ENCODE measurements around the gene IFNGR1.

IFNGR1 gene

DNA sequence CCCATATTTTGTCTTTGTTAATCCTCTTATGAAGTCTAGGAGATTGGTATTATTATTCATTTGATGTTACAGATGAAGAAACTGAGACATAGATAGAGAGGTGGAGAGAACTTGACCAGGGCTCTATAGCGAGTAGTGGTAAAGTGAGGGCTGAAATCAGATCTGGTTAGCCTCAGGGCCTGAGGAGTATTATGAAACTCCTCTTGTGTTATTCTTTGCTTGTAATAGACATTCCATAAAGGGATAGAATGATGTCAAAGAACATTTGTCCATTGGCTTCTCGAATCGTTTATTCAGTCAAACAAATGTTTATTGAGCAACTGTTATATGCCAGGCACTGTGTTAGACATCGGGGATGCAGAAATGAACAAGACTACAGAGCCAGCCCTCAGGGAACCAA is 45.7 kb downstream of the IFNGR1 start, which contains the start of gene IL22RA2:
Gene IL22RA2, minus strand, starts transcription at position 144 of the 400 bp plus-strand sequence. CDS start 11,895 bp downstream, outside the sequence.
- no peak for DNase-seq

DNA sequence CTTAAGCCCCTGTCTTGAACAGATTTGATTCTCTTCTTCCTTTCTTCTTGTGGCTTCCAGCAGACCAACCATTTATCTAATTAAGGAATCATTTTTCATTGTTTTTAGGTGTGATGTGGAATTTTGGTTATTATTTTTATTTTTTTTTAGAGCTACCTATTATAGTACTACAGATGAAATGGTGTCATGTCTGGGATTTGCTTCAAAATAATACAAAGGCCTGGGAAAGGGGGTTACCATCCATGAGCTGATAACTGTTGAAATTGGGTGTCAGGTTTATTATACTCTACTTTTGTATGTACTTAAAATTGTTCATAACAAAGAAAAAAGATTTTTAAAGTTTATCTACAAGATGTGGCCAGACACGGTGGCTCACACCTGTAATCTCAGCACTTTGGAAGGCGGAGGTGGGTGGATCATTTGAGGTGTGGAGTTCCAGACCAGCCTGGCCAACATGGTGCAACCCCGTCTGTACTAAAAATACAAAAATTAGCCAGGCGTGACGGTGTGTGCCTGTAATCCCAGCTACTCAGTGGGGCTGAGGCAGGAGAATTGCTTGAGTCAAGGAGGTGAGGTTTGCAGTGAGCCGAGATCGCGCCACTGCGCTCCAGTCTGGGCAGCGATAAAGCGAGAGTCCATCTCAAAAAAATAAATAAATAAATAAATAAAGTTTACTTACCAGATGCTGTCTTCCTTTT is 46.3 kb downstream of the IFNGR1 start:
- DNase-seq: no peak

- DNase-seq: no peak
These were observed 47.1 kb downstream of the IFNGR1 start for GRCh38 chr6:137171824-137172733.

DNA sequence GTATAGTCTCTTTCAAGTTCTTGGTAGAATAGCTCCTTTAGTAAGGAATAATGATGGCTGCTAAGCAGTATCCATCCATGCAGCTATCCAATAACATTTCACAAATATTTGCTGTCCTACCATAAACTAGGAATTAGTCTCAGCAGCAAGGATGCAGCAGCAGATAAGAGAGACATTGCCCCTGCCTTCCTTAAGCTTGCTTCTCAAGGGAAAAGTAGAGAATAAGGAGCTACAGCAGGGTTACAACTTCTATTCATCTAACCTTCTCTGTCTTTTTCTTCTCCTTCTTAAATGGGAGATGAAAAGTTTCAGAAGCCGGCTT is 48.2 kb downstream of the IFNGR1 start:
- DNase-seq: no peak

DNA sequence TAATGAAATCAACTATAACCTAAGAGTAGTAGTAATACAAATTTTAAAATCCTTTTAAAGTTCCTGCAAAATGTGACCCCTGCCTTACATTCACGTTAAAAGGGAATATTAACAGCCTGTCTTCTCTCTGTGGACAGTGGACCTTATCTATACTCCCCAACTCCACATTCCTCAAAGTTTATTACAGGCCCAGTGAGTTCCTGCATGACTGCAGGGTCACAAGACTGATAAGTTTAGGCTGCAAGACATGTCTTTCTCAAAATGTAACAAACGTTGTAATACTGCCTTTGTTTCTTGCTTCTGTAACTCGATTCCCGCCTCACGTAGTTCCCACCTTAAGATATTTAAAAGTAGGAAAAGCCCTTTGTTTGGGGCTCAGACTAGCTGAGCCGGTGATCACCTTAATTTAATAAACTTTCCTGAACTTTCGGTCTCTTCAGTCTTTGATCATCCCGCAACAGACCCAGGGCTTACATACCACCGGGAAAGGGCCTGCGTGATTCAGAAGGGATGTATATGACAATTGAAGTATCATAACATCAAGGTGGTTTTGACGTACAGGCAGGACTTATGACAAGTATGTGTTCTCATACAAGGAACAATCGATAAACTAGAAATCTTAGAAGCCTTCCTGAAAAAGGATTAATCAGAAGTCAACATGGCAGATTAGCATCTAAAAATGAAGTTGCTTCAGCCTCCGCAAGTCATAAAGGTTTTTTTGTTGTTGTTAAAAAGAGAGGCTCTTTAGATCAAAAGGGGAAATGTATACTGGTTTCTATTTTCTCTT is 48.7 kb downstream of the IFNGR1 start:
- DNase-seq: no peak

GRCh38 chr6:137167702-137168377 is 51.3 kb downstream of the IFNGR1 start:
- DNase-seq: no peak

- DNase-seq: peak; percentile 73 to 83
These were observed 52.7 kb downstream of the IFNGR1 start for GRCh38 chr6:137166247-137167098.

DNA sequence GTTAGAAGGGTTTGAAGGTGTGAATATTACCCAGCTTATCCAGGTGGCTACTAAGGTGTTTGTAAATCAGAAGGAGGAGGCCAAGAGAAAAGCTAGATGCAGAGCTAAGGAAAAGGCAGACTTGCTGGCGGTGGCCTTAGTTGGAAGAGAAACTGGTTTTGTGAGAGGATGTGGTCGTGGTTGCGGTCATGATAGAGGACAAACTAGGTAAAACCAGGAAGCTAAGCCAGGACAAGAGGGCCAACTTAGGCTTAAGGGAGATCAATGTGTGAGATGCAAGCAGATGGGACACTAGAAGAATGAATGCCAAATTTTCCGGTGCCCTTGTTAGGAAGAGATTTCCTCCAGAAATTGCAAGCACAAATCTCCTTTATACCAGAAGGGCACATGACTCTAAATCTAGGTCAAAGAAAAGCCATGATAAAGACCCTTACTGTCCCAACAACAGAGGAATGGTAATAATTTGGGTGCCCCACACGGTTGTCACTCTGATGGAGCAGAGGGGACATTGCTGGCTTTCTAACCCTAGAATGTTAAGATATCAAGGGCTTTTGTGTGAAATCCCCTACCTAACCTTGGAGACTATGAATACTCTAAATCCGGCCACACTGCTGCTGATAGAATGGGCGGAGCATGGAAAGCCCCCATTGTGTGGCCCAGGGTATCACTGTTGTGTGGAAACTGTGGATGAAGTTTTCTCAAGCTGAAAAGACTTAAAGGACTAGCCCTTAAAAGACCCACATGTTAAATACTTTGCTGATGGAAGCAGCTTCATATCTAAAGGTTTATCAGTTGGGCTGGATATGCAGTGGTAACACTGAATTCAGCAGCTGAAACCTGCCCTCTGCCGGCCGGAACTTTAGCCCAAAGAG is 53.6 kb downstream of the IFNGR1 start:
- no peak for DNase-seq

DNA sequence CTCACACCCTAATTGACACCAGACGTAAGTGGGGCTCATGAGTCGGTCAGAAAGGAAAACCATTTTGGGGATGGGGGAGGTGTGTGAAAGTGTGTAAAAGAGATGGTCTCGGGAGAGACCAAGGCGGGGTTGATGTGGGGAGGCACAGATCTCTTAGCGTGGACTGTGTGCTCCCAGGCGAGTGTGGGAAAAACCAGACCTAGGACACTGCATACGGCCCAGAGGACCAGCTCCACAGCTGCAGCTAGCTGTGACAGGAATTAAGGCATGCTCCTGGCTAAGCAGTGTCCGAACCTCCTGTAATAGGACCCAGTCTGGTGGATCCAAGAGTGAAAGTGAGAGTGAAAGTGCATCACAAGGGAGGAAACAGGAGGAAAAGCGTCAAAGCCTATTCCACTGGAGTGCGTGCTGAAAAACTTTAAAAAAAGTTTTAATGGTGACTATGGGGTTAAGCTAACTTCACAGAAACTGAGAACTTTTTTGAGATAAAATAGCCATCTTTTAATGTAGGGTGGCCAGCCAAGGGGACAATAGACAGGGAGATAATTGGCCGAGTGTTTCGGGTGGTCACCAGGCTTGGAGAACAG is 55.4 kb downstream of the IFNGR1 start:
- DNase-seq: no peak

GRCh38 chr6:137162692-137163306 is 56.4 kb downstream of the IFNGR1 start:
- DNase-seq: peak; percentile 64 to 67

DNA sequence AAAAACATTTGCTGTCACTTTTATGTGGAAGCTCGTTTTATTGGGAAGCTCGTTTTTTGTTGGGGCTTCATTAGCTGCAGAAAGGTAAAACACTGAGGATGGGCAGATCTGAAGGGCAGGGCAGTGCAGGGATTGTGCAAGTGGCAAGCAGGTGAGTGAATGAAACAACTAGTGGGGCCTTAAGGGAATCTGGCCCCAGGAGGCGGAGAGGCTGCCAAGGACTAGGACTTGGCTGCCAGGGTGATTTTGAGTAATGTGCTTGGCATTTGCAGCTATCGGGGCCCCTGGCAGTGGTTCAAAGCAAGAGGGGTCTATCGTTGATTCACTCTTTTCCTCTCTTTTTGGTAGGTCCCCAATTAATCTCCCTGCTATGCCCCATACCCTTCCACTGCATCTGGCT is 57.2 kb downstream of the IFNGR1 start:
- no peak for DNase-seq

- no peak for DNase-seq
These were observed 58.4 kb downstream of the IFNGR1 start for GRCh38 chr6:137160763-137161162.

GRCh38 chr6:137159912-137160311 is 59.3 kb downstream of the IFNGR1 start:
- no peak for DNase-seq

- no peak for DNase-seq
These were observed 61.6 kb downstream of the IFNGR1 start for GRCh38 chr6:137157601-137158000.

DNA sequence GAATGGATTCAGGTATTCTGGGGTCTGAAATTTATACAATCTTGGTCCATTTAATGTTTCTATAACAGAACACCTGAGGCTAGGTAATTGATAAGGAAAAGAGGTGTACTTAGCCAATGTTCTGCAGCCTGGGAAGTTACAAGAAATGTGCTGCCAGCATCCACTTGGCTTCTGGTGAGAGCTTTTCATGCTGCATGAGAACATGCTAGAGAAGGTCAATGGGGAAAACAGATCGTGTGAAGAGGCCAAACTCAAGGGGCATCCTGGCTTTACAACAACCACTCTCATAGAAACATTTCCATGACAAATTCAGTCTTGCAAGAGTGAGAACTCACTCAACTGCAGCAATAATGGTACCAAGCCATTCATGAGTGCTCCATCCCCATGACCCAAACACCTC is 62.5 kb downstream of the IFNGR1 start:
- no peak for DNase-seq

- peak; percentile 63 to 73 for DNase-seq
These were observed 63.4 kb downstream of the IFNGR1 start for GRCh38 chr6:137155830-137156229.

GRCh38 chr6:137150072-137150471 is 69.1 kb downstream of the IFNGR1 start:
- peak; percentile 79 to 92 for DNase-seq

DNA sequence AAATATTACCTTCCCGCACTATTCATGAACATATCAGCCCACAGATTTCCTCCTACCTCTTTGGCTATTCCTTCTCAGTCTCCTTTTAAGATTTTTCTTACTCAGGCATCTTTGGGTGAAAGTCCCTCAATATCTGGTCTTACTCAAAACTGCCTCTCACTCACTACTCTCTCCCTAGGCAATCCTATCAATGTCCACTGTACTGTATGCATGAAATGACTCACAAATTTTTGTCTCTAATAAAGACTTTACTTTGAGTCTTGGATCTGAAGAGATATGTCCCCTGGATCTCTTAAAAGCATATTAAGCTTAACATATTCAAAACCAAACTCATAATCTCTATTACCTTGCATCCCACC is 70.2 kb downstream of the IFNGR1 start:
- no peak for DNase-seq

DNA sequence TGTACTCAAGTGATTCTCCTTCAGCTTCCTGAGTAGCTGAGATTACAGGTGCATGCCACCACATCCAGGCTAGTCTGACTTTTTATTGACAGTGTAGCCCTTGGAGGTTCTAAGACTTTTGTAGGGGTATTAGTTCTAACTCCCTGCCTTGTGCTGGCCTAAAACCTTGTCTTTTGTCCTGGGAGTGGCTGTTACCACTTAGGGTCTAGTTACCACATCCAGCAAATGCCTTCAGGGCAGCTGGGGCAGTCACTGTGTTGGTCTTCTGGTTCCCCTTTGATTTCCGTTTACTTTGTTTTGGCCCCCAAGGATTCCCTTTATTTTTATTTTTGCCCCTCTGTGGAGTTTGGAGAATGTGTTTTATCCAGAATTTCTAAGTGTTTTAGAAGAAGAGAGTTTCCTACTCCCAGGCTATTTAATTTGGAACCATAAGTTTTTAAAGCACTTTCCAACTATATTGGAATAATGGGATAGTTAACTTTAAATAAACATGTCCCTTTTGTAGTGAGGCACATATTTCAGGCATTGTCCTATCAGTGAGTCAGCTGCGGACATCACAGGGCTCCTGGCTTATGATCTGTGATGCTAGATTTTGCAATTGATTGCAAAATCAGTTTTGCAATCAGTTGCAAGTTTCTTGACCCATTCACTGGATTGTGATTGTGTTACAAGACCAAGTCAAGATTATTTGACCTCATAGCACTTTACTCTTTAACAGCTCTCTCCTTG is 70.7 kb downstream of the IFNGR1 start:
- peak; percentile 96 to 99 for DNase-seq
